SK-N-SH treated with all-trans-retinoic acid at 6 μM for 48 hours (cell line): ENCODE measurements around the gene WT1.

Experiments
- ATAC-seq: fragments of 200-7000 bp; cut with Tn5 transposase; 3 replicates; pipeline ENCODE4 v1.9.1; 2020; ENCODE audit warnings: mild to moderate bottlenecking, moderate library complexity
- ARNTL ChIP-seq: fragments of 450-650 bp; formaldehyde crosslinking; IDR thresholded peaks from 2 replicates; pipeline ENCODE4 v1.5.0; 2020; ENCODE audit warnings: low read depth, mild to moderate bottlenecking, moderate library complexity, borderline replicate concordance
- BACH2 ChIP-seq: fragments of 250-450 bp; sonication (Bioruptor Pico); IDR thresholded peaks from 2 replicates; pipeline ENCODE4 v1.9.0; 2021; ENCODE audit warnings: mild to moderate bottlenecking, borderline replicate concordance
- CREB5 ChIP-seq: fragments of 250-450 bp; sonication (Bioruptor Pico); IDR thresholded peaks from 2 replicates; pipeline ENCODE4 v1.5.1; 2020; ENCODE audit warnings: low read depth, mild to moderate bottlenecking, moderate library complexity
- CSDC2 ChIP-seq: fragments of 250-450 bp; sonication (Bioruptor Pico); IDR thresholded peaks from 2 replicates; pipeline ENCODE4 v1.5.0; 2020; ENCODE audit warnings: mild to moderate bottlenecking, moderate library complexity
- CSRNP3 ChIP-seq: fragments of 250-450 bp; sonication (Bioruptor Pico); IDR thresholded peaks from 2 replicates; pipeline ENCODE4 v1.5.1; 2021; ENCODE audit warnings: mild to moderate bottlenecking, moderate library complexity
- ESRRG ChIP-seq: fragments of 250-450 bp; sonication (Bioruptor Pico); IDR thresholded peaks from 2 replicates; pipeline ENCODE4 v1.6.1; 2021; ENCODE audit warnings: mild to moderate bottlenecking
- GLIS3 ChIP-seq: fragments of 250-450 bp; sonication (Bioruptor Pico); IDR thresholded peaks from 2 replicates; pipeline ENCODE4 v1.5.0; 2020; ENCODE audit warnings: mild to moderate bottlenecking, moderate library complexity
- ISL1 ChIP-seq: fragments of 250-450 bp; sonication (Bioruptor Pico); IDR thresholded peaks from 2 replicates; pipeline ENCODE4 v2.1.2; 2022; ENCODE audit warnings: mild to moderate bottlenecking, moderate library complexity
- OSR1 ChIP-seq: fragments of 250-450 bp; sonication (Bioruptor Pico); IDR thresholded peaks from 2 replicates; pipeline ENCODE4 v1.8.0; 2022; ENCODE audit warnings: moderate library complexity, mild to moderate bottlenecking, inconsistent platforms
- PPARA ChIP-seq: fragments of 250-450 bp; sonication (Bioruptor Pico); IDR thresholded peaks from 2 replicates; pipeline ENCODE4 v1.5.0; 2020; ENCODE audit warnings: mild to moderate bottlenecking, borderline replicate concordance
- SNAI2 ChIP-seq: fragments of 250-450 bp; sonication (Bioruptor Pico); IDR thresholded peaks from 2 replicates; pipeline ENCODE4 v1.5.0; 2020; ENCODE audit warnings: mild to moderate bottlenecking, moderate library complexity
- TOX ChIP-seq: fragments of 250-450 bp; sonication (Bioruptor Pico); IDR thresholded peaks from 2 replicates; pipeline ENCODE4 v1.8.0; 2021; ENCODE audit warnings: mild to moderate bottlenecking, moderate library complexity, borderline replicate concordance
- ZC3H10 ChIP-seq: fragments of 250-450 bp; sonication (Bioruptor Pico); IDR thresholded peaks from 2 replicates; pipeline ENCODE4 v1.5.1; 2021; ENCODE audit warnings: mild to moderate bottlenecking, moderate library complexity
- ZFP3 ChIP-seq: fragments of 250-450 bp; sonication (Bioruptor Pico); IDR thresholded peaks from 2 replicates; pipeline ENCODE4 v1.5.0; 2020; ENCODE audit warnings: mild to moderate bottlenecking, moderate library complexity
- ZFP30 ChIP-seq: fragments of 450-650 bp; formaldehyde crosslinking; IDR thresholded peaks from 2 replicates; pipeline ENCODE4 v1.5.0; 2022; ENCODE audit warnings: mild to moderate bottlenecking, moderate library complexity
- ZNF565 ChIP-seq: fragments of 450-650 bp; formaldehyde crosslinking; conservative IDR thresholded peaks from 2 replicates; pipeline ENCODE4 v1.5.0; 2020; ENCODE audit warnings: low read depth, mild to moderate bottlenecking, moderate library complexity
- ZNF70 ChIP-seq: fragments of 450-650 bp; formaldehyde crosslinking; IDR thresholded peaks from 2 replicates; pipeline ENCODE4 v1.5.0; 2020; ENCODE audit warnings: mild to moderate bottlenecking, moderate library complexity
- ZNF8 ChIP-seq: fragments of 450-650 bp; formaldehyde crosslinking; IDR thresholded peaks from 2 replicates; pipeline ENCODE4 v1.5.0; 2020; ENCODE audit warnings: mild to moderate bottlenecking, moderate library complexity
- TF ChIP-seq, protein P1 (sequence below): fragments of 250-450 bp; sonication (Bioruptor Pico); IDR thresholded peaks from 2 replicates; pipeline ENCODE4 v1.5.0; 2020; ENCODE audit warnings: mild to moderate bottlenecking, moderate library complexity
- TF ChIP-seq, protein P2 (sequence below): fragments of 250-450 bp; sonication (Bioruptor Pico); IDR thresholded peaks from 2 replicates; pipeline ENCODE4 v1.8.0; 2021; ENCODE audit warnings: low read depth, mild to moderate bottlenecking, moderate library complexity, borderline replicate concordance
- TF ChIP-seq, protein P3 (sequence below): fragments of 250-450 bp; sonication (Bioruptor Pico); IDR thresholded peaks from 2 replicates; pipeline ENCODE4 v1.8.0; 2020; ENCODE audit warnings: mild to moderate bottlenecking, moderate library complexity, borderline replicate concordance

Gene WT1

DNA sequence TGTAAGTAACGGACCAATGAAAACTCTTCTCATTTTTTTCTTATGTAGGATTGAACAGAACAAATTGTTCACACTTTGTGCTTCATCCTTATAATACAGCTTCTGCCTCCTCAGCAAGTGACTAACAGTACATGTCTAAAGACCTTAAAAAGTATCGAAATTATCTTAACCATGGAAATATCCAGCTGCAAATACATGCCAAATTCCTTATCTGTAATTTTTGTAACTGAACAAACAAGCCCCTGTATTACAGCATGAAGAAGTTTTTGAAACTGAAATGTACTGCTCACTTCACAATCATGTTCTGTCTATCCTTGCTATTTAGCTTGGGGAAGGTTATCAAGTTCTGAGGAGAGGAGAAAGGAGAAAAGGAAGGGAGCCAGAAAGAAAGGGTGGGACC, 20.4 kb downstream of the WT1 start:
- TF ChIP-seq ZNF70 (no peak), ZC3H10 (CRISPR knock-in tag) (no peak)
- ATAC-seq = no peak

DNA sequence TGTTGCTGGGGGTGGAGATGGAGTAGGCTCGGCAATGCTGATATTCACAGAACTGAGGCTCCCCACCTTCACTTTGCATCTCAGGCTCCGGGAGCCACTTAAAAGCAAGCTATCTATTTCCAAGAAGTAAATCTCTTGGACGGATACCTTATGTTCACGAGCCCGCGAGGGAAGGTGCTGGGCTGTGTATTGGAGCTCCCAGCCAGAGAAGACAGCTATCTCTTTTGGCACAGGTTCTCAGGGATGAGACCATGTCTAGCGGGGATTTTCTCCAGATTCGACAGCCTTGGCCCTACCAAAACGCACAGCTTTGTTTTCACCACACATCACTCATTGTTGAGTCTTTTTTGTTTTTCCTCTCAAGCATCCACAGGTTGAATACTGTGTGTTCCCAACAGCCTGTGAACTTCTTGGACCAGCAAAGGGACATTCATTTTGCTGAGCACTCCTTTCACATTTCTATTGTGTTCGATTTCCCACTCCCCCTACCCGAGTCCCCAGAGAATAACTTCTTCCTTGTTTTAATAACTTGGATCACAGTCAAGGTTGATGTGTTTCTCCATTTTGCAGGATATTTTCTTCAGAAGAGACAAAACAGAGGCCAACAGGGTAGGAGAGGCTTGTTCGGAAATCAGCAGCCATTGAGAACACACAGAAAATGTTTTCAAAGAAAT, 23.3 kb downstream of the WT1 start:
- no peak for ATAC-seq
- TF ChIP-seq ZFP3 (CRISPR knock-in tag) (no peak), ISL1 (CRISPR knock-in tag) (no peak), ZNF565 (CRISPR knock-in tag) (no peak), ZNF8 (no peak), SNAI2 (no peak), ZC3H10 (CRISPR knock-in tag) (no peak), ZNF70 (no peak), CSDC2 (CRISPR knock-in tag) (no peak), OSR1 (CRISPR knock-in tag) (no peak), ZFP30 (CRISPR knock-in tag) (no peak), BACH2 (CRISPR knock-in tag) (no peak), GLIS3 (CRISPR knock-in tag) (no peak), PPARA (CRISPR knock-in tag) (no peak), TOX (CRISPR knock-in tag) (no peak), ESRRG (CRISPR knock-in tag) (no peak)
- TF ChIP-seq, protein P1, sequence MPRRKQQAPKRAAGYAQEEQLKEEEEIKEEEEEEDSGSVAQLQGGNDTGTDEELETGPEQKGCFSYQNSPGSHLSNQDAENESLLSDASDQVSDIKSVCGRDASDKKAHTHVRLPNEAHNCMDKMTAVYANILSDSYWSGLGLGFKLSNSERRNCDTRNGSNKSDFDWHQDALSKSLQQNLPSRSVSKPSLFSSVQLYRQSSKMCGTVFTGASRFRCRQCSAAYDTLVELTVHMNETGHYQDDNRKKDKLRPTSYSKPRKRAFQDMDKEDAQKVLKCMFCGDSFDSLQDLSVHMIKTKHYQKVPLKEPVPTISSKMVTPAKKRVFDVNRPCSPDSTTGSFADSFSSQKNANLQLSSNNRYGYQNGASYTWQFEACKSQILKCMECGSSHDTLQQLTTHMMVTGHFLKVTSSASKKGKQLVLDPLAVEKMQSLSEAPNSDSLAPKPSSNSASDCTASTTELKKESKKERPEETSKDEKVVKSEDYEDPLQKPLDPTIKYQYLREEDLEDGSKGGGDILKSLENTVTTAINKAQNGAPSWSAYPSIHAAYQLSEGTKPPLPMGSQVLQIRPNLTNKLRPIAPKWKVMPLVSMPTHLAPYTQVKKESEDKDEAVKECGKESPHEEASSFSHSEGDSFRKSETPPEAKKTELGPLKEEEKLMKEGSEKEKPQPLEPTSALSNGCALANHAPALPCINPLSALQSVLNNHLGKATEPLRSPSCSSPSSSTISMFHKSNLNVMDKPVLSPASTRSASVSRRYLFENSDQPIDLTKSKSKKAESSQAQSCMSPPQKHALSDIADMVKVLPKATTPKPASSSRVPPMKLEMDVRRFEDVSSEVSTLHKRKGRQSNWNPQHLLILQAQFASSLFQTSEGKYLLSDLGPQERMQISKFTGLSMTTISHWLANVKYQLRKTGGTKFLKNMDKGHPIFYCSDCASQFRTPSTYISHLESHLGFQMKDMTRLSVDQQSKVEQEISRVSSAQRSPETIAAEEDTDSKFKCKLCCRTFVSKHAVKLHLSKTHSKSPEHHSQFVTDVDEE (CRISPR knock-in tag) = no peak
- TF ChIP-seq, protein P2, sequence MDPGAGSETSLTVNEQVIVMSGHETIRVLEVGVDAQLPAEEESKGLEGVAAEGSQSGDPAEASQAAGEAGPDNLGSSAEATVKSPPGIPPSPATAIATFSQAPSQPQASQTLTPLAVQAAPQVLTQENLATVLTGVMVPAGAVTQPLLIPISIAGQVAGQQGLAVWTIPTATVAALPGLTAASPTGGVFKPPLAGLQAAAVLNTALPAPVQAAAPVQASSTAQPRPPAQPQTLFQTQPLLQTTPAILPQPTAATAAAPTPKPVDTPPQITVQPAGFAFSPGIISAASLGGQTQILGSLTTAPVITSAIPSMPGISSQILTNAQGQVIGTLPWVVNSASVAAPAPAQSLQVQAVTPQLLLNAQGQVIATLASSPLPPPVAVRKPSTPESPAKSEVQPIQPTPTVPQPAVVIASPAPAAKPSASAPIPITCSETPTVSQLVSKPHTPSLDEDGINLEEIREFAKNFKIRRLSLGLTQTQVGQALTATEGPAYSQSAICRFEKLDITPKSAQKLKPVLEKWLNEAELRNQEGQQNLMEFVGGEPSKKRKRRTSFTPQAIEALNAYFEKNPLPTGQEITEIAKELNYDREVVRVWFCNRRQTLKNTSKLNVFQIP (CRISPR knock-in tag) = no peak

GRCh38 chr11:32405592-32405991, 29.7 kb downstream of the WT1 start:
- no peak for TF ChIP-seq ZNF8
- TF ChIP-seq ZNF565 (CRISPR knock-in tag) = no peak
- TF ChIP-seq, protein P3, sequence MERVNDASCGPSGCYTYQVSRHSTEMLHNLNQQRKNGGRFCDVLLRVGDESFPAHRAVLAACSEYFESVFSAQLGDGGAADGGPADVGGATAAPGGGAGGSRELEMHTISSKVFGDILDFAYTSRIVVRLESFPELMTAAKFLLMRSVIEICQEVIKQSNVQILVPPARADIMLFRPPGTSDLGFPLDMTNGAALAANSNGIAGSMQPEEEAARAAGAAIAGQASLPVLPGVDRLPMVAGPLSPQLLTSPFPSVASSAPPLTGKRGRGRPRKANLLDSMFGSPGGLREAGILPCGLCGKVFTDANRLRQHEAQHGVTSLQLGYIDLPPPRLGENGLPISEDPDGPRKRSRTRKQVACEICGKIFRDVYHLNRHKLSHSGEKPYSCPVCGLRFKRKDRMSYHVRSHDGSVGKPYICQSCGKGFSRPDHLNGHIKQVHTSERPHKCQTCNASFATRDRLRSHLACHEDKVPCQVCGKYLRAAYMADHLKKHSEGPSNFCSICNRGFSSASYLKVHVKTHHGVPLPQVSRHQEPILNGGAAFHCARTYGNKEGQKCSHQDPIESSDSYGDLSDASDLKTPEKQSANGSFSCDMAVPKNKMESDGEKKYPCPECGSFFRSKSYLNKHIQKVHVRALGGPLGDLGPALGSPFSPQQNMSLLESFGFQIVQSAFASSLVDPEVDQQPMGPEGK (CRISPR knock-in tag) = no peak
- TF ChIP-seq BACH2 (CRISPR knock-in tag) = no peak
- no peak for TF ChIP-seq CREB5 (CRISPR knock-in tag)
- no peak for TF ChIP-seq CSDC2 (CRISPR knock-in tag)
- TF ChIP-seq ZNF70 = no peak
- no peak for TF ChIP-seq PPARA (CRISPR knock-in tag)
- TF ChIP-seq GLIS3 (CRISPR knock-in tag) = no peak
- TF ChIP-seq OSR1 (CRISPR knock-in tag) = no peak
- no peak for TF ChIP-seq ZC3H10 (CRISPR knock-in tag)
- no peak for TF ChIP-seq SNAI2
- TF ChIP-seq ZFP30 (CRISPR knock-in tag) = no peak
- no peak for TF ChIP-seq ARNTL
- no peak for TF ChIP-seq CSRNP3 (CRISPR knock-in tag)
- no peak for ATAC-seq
